T-cell (primary cell): ENCODE results near the gene MCF2L2. TPM values are rescaled to one million over a fixed set of nuclear protein-coding genes. Genes with fewer than 3 reads are reported as not detected.
A peak's percentile ranks its signal among the peaks of the same experiment; 100 is the strongest.
"Not testable (repeated sequence)": the region's sequence is repeated elsewhere in the genome, so short reads cannot be mapped to it uniquely, and the experiment has no call there.

Experiments
- ATAC-seq, 4 experiments: fragments of 200-7000 bp in 3 of 4; fragments of 150-1000 bp in 1 of 4; cut with Tn5 transposase; replicated peaks in 1 of 4; 1 replicate in 3 of 4; 2 replicates in 1 of 4; pipeline ENCODE4 v1.10.0; 2021; ENCODE audit warnings: moderate library complexity in 3 of 4, mild to moderate bottlenecking in 2 of 4, moderate number of reproducible peaks in 1 of 4
- CTCF ChIA-PET, 2 donors: fragments of 300-600 bp; sonication (Branson Sonifier 250); formaldehyde crosslinking; loops; one replicate each; lab custom pipeline; 2022; ENCODE audit warnings: antibody characterized with exemption in 2 of 2; lab: Charles Lee
- POLR2A ChIA-PET, 2 donors: fragments of 300-600 bp; sonication (Branson Sonifier 250); formaldehyde crosslinking; loops; one replicate each; lab custom pipeline; 2022; ENCODE audit warnings: antibody characterized with exemption in 2 of 2; lab: Charles Lee
- DNase-seq, 35 experiments: peaks; one replicate each; pipeline versions ENCODE4 v3.0.0 to v3.0.0-alpha.2; 2013 to 2023
- H3K27ac ChIP-seq: one replicate; pipeline ENCODE4 v1.5.1; 2013; ENCODE audit warnings: low read length
- H3K27me3 ChIP-seq, 2 experiments: replicated peaks in 1 of 2; 1 replicate in 1 of 2; 2 replicates in 1 of 2; pipeline versions ENCODE4 v1.6.1 to v1.7.0; 2013; ENCODE audit warnings: low read length in 1 of 2, mixed read lengths in 1 of 2; ENCODE audit not compliant: control insufficient read depth in 2 of 2, insufficient read depth in 2 of 2; ENCODE audit errors: extremely low read depth in 1 of 2
- H3K36me3 ChIP-seq, 2 donors: 1 replicate in 1 of 2; 2 replicates in 1 of 2; pipeline versions ENCODE4 v1.6.1 to v1.7.0; 2013; ENCODE audit warnings: low read length in 1 of 2; ENCODE audit not compliant: control insufficient read depth in 2 of 2, insufficient read depth in 1 of 2; ENCODE audit errors: extremely low read depth in 1 of 2
- H3K4me1 ChIP-seq, 2 experiments: 1 replicate in 1 of 2; 2 replicates in 1 of 2; pipeline versions ENCODE4 v1.6.1 to v1.7.0; 2013; ENCODE audit warnings: low read length in 2 of 2, mixed read lengths in 1 of 2; ENCODE audit not compliant: insufficient read depth in 2 of 2, control insufficient read depth in 1 of 2; ENCODE audit errors: extremely low read depth in 1 of 2
- H3K4me3 ChIP-seq, 2 donors: 1 replicate in 1 of 2; 2 replicates in 1 of 2; pipeline versions ENCODE4 v1.5.1 to v1.7.0; 2013; ENCODE audit warnings: mild to moderate bottlenecking in 2 of 2, low read length in 1 of 2, moderate library complexity in 1 of 2; ENCODE audit not compliant: control insufficient read depth in 1 of 2; ENCODE audit errors: extremely low read depth in 1 of 2
- H3K9me3 ChIP-seq: 2 replicates; pipeline ENCODE4 v1.7.0; 2013
- H3K27ac Mint-ChIP-seq, 2 donors: one replicate each; pipeline ENCODE4 v1.8.0; 2020 to 2021; ENCODE audit warnings: mild to moderate bottlenecking in 2 of 2, mixed read lengths in 2 of 2
- H3K27me3 Mint-ChIP-seq, 2 donors: one replicate each; pipeline ENCODE4 v1.8.0; 2021 to 2022; ENCODE audit warnings: mixed read lengths in 2 of 2
- H3K36me3 Mint-ChIP-seq: one replicate; pipeline ENCODE4 v1.8.0; 2021; ENCODE audit warnings: mixed read lengths
- H3K4me1 Mint-ChIP-seq, 3 donors: one replicate each; pipeline ENCODE4 v1.8.0; 2020 to 2022; ENCODE audit warnings: mixed read lengths in 3 of 3, mild to moderate bottlenecking in 1 of 3
- H3K4me3 Mint-ChIP-seq, 3 donors: one replicate each; pipeline ENCODE4 v1.8.0; 2020 to 2022; ENCODE audit warnings: mild to moderate bottlenecking in 3 of 3, mixed read lengths in 3 of 3, moderate library complexity in 3 of 3
- H3K9me3 Mint-ChIP-seq, 3 donors: one replicate each; pipeline ENCODE4 v1.8.0; 2020 to 2022; ENCODE audit warnings: mixed read lengths in 3 of 3
- WGBS: methylation state at CpG from one replicate; pipeline ENCODE4 v1.1.5; 2013; ENCODE audit warnings: missing lambda C conversion rate; ENCODE audit not compliant: insufficient coverage; 5-methylcytosine and 5-hydroxymethylcytosine counted together
- total RNA-seq, 35 experiments: library from RNA in 6 of 35; stranded (reverse) in 6 of 35; fragments of 120-200 nt in 1 of 35; gene quantifications; one replicate each; pipeline versions ENCODE4 v1.2.1 to v1.2.4 and lab custom pipeline; 2013 to 2026

MCF2L2 gene
- total RNA-seq, 5 donors from 2014 or later (not counting 1 experiment from before 2014, with no cell fraction given): 4.8 to 8.1 (median 5.9) TPM

DNA sequence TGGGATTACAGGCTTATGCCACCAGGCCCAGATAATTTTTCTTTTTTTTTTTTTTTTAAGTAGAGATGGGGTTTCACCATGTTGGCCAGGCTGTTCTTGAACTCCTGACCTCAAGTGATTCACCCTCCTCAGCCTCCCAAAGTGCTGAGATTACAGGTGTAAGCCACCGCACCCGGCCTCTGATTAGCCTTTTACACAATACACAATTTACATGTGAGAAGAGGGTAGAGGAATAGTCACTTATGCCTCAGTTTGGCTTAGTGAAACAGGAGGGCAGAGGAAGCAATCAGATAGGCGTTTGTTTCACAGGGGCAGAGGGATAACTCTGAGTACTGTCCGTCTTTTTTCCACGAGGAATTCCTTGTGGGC, 56.8 kb downstream of the MCF2L2 start:
- H3K9me3 ChIP-seq, DNase-seq, H3K4me3 Mint-ChIP-seq, H3K4me1 ChIP-seq, H3K27ac ChIP-seq, H3K9me3 Mint-ChIP-seq, POLR2A ChIA-PET, H3K27me3 ChIP-seq, H3K36me3 Mint-ChIP-seq, H3K27me3 Mint-ChIP-seq, H3K36me3 ChIP-seq, H3K4me3 ChIP-seq, H3K27ac Mint-ChIP-seq, ATAC-seq: not testable (repeated sequence)
- CTCF ChIA-PET: interaction anchor here (0.7 to 0.9 kb wide), 3 partner anchors 187 to 230 kb away, joined by 3 to 5 read pairs (median 4); no protein-coding TSS in a partner anchor
- peaks cover 8 to 12% (median 9%) of the 10 kb centered on the region in 3 donors for H3K4me1 Mint-ChIP-seq
- 70% methylated on average over 3 of the region's 5 CpGs for WGBS

- no peak overlapping the region for H3K4me3 ChIP-seq
- H3K4me1 ChIP-seq: no peaks in the 10 kb centered on the region
- no peak overlapping the region for H3K27ac Mint-ChIP-seq
- peaks cover 5% of the 10 kb centered on the region for H3K36me3 Mint-ChIP-seq
- no peaks in the 10 kb centered on the region for H3K27me3 ChIP-seq
- CTCF ChIA-PET: no interaction called here
- no peak for ATAC-seq
- H3K9me3 ChIP-seq: no peaks in the 10 kb centered on the region
- no peaks in the 10 kb centered on the region for H3K9me3 Mint-ChIP-seq
- WGBS: 86% methylated on average over 1 of the region's 4 CpGs
- no peak overlapping the region for H3K4me3 Mint-ChIP-seq
- peaks cover 11 to 23% (median 20%) of the 10 kb centered on the region in 3 donors for H3K4me1 Mint-ChIP-seq
- POLR2A ChIA-PET: no interaction called here
- DNase-seq: no peak
- H3K27me3 Mint-ChIP-seq: peaks cover 0 to 3% of the 10 kb centered on the region in 2 donors
- no peak overlapping the region for H3K27ac ChIP-seq
- no peaks in the 10 kb centered on the region for H3K36me3 ChIP-seq
These were observed 58.0 kb downstream of the MCF2L2 start for GRCh38 chr3:183370391-183370790.

DNA sequence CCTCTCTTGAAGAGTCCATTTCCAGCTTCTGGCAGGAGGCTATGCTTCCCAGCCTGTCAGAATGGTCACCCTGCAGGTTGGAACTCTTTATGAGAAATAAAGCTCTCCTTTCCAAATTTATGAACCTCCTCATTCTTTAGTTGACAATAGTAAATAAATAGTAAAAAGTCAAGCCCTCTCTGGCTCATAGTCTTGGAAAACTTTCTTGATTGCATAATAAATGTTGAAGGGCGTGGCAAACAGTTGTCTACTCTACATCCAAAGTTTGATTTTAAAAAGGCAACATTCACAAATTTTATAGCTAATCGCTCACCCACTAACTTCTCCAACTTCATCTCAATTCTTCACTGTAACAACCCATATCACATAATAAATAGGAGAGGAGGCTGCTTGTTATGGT, 58.8 kb downstream of the MCF2L2 start:
- CTCF ChIA-PET: no interaction called here
- no peak for ATAC-seq
- Mint-ChIP-seq H3K4me1 (peaks cover 11 to 23% (median 21%) of the 10 kb centered on the region in 3 donors), H3K27me3 (peaks cover 0 to 3% of the 10 kb centered on the region in 2 donors), H3K36me3 (peaks cover 5% of the 10 kb centered on the region), H3K9me3 (no peaks in the 10 kb centered on the region), H3K4me3 (no peak overlapping the region), H3K27ac (no peak overlapping the region)
- Histone ChIP-seq H3K4me1 (no peaks in the 10 kb centered on the region), H3K4me3 (no peak overlapping the region), H3K36me3 (no peaks in the 10 kb centered on the region), H3K9me3 (no peaks in the 10 kb centered on the region), H3K27ac (no peak overlapping the region), H3K27me3 (no peaks in the 10 kb centered on the region)
- POLR2A ChIA-PET: no interaction called here
- WGBS: no CpG with 5 or more reads among the region's 2 CpGs
- DNase-seq: no peak

- Mint-ChIP-seq H3K27me3 (peaks cover 0 to 3% of the 10 kb centered on the region in 2 donors), H3K27ac (peak overlapping the region in 1 of 2 donors; percentile 36), H3K9me3 (no peaks in the 10 kb centered on the region), H3K4me1 (peaks cover 11 to 23% (median 21%) of the 10 kb centered on the region in 3 donors), H3K4me3 (no peak overlapping the region), H3K36me3 (peaks cover 5% of the 10 kb centered on the region)
- H3K36me3 ChIP-seq: no peaks in the 10 kb centered on the region
- H3K9me3 ChIP-seq: no peaks in the 10 kb centered on the region
- WGBS: 89% methylated on average over 4 of the region's 4 CpGs
- ATAC-seq (no peak), DNase-seq (no peak)
- no peak overlapping the region for H3K4me3 ChIP-seq
- no peaks in the 10 kb centered on the region for H3K4me1 ChIP-seq
- no peaks in the 10 kb centered on the region for H3K27me3 ChIP-seq
- CTCF ChIA-PET: no interaction called here
- H3K27ac ChIP-seq: no peak overlapping the region
- POLR2A ChIA-PET: no interaction called here
These were observed 59.3 kb downstream of the MCF2L2 start for GRCh38 chr3:183369117-183369516.

GRCh38 chr3:183360971-183361624, 67.3 kb downstream of the MCF2L2 start:
- Mint-ChIP-seq H3K9me3 (no peaks in the 10 kb centered on the region), H3K4me1 (peaks cover 4 to 9% (median 6%) of the 10 kb centered on the region in 3 donors), H3K4me3 (no peak overlapping the region), H3K27me3 (no peaks in the 10 kb centered on the region), H3K27ac (no peak overlapping the region), H3K36me3 (peaks cover 17% of the 10 kb centered on the region)
- ATAC-seq (no peak), DNase-seq (no peak)
- POLR2A ChIA-PET: no interaction called here
- H3K27me3 ChIP-seq: no peaks in the 10 kb centered on the region
- no peaks in the 10 kb centered on the region for H3K9me3 ChIP-seq
- WGBS: no CpG with 5 or more reads among the region's 3 CpGs
- no peaks in the 10 kb centered on the region for H3K36me3 ChIP-seq
- H3K4me1 ChIP-seq: no peaks in the 10 kb centered on the region
- H3K27ac ChIP-seq: no peak overlapping the region
- no peak overlapping the region for H3K4me3 ChIP-seq
- CTCF ChIA-PET: no interaction called here

DNA sequence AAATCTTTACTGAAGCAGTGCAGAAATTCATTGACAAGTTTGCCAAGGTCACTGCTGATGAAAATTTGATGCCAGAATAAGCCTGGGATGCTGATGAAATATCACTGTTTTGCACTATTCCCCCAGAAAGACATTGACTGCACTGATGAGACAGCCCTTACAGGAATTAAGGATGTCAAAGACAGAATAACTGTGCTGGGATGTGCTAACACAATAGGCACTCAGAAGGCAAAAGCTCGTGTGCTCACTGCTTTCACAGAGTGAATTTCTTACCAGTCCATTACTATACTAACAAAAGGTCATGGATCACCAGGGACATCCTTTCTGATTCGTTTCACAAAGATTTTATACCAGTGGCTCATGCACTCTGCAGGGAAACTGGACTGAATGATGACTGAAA, 69.4 kb downstream of the MCF2L2 start:
- Mint-ChIP-seq H3K36me3 (peaks cover 20% of the 10 kb centered on the region), H3K4me3 (no peak overlapping the region), H3K27ac (no peak overlapping the region), H3K27me3 (no peaks in the 10 kb centered on the region), H3K9me3 (no peaks in the 10 kb centered on the region), H3K4me1 (peaks cover 0 to 2% (median 0%) of the 10 kb centered on the region in 3 donors)
- Histone ChIP-seq H3K4me3 (no peak overlapping the region), H3K9me3 (no peaks in the 10 kb centered on the region), H3K27me3 (no peaks in the 10 kb centered on the region), H3K27ac (no peak overlapping the region), H3K36me3 (no peaks in the 10 kb centered on the region), H3K4me1 (no peaks in the 10 kb centered on the region)
- CTCF ChIA-PET: no interaction called here
- DNase-seq: no peak
- POLR2A ChIA-PET: no interaction called here
- ATAC-seq: no peak
- WGBS: no CpG with 5 or more reads among the region's 2 CpGs
